HCT116 (cell line): ENCODE results near the gene SEMA6A. TPM values are rescaled to one million over a fixed set of nuclear protein-coding genes. Genes with fewer than 3 reads are reported as not detected.

Experiments
- ATAC-seq: fragments of 200-7000 bp; cut with Tn5 transposase; 2 replicates; pipeline ENCODE4 v1.9.1; 2020; ENCODE audit warnings: mild to moderate bottlenecking, moderate library complexity
- BruUV-seq: library from RNA; stranded (reverse); fragments of 400-500 nt; replicated peaks from 2 replicates; lab custom pipeline; 2021; lab: Mats Ljungman, UMichigan
- CTCF ChIA-PET: fragments of 300-600 bp; sonication (Branson Sonifier 250); formaldehyde crosslinking; loops from one replicate; lab custom pipeline; 2021; ENCODE audit warnings: antibody characterized with exemption; lab: Charles Lee
- POLR2A ChIA-PET: fragments of 300-600, 350-600 bp; sonication (Branson Sonifier 250); formaldehyde crosslinking; loops from one replicate; lab custom pipeline; 2021; ENCODE audit warnings: antibody characterized with exemption; lab: Charles Lee
- RAD21 ChIA-PET, 2 experiments: fragments of 300-600 bp; sonication (Branson Sonifier 250); formaldehyde crosslinking; loops; one replicate each; lab custom pipeline; 2023; ENCODE audit warnings: low total read pairs in 2 of 2; ENCODE audit not compliant: uncharacterized antibody in 2 of 2, unreplicated experiment in 2 of 2, low non-redundant PET in 1 of 2; lab: Charles Lee
- DNase-seq: peaks from one replicate; pipeline ENCODE4 v3.0.0-alpha.2; 2010; ENCODE audit warnings: low read depth, low spot score
- H2AFZ ChIP-seq: fragments of 200-600 bp; shearing (Covaris generic), sonication (generic); 2 replicates; pipeline ENCODE4 v1.6.1; 2017; ENCODE audit warnings: low read depth, mixed run types, mixed read lengths, antibody characterized with exemption, low read length; ENCODE audit not compliant: poor library complexity, severe bottlenecking
- H3K27ac ChIP-seq: 2 replicates; pipeline ENCODE4 v1.5.1; 2012; ENCODE audit warnings: low read depth, low read length
- H3K27me3 ChIP-seq: fragments of 200-600 bp; sonication (generic); 2 replicates; pipeline ENCODE4 v1.6.1; 2016; ENCODE audit warnings: mixed run types, low read length, mixed read lengths; ENCODE audit not compliant: insufficient read depth
- H3K36me3 ChIP-seq, 2 experiments: fragments of 200-500 bp in 1 of 2; fragments of 200-600 bp in 1 of 2; sonication (Bioruptor generic) in 1 of 2; sonication (generic) in 1 of 2; 2 replicates each; pipeline versions ENCODE4 v1.5.1 to v1.6.1; 2014 to 2016; ENCODE audit warnings: low read length in 2 of 2, inconsistent platforms in 1 of 2, mixed read lengths in 1 of 2, mixed run types in 1 of 2; ENCODE audit not compliant: insufficient read depth in 2 of 2, control insufficient read depth in 1 of 2
- H3K4me1 ChIP-seq, 2 experiments: fragments of 200-600 bp in 1 of 2; sonication (generic) in 1 of 2; 2 replicates each; pipeline versions ENCODE4 v1.5.1 to v1.6.1; 2012 to 2017; ENCODE audit warnings: low read length in 2 of 2, inconsistent platforms in 1 of 2, mild to moderate bottlenecking in 1 of 2, mixed read lengths in 1 of 2, mixed run types in 1 of 2, moderate library complexity in 1 of 2; ENCODE audit not compliant: insufficient read depth in 2 of 2, control insufficient read depth in 1 of 2
- H3K4me2 ChIP-seq: fragments of 200-600 bp; sonication (generic); 2 replicates; pipeline ENCODE4 v1.6.1; 2017; ENCODE audit warnings: mixed run types, low read length, mixed read lengths
- H3K4me3 ChIP-seq, 2 experiments: fragments of 200-600 bp in 1 of 2; sonication (generic) in 1 of 2; replicated peaks in 1 of 2; 2 replicates each; pipeline ENCODE4 v1.5.1; 2011 to 2016; ENCODE audit warnings: low read length in 2 of 2, control low read depth in 1 of 2, low read depth in 1 of 2, mild to moderate bottlenecking in 1 of 2, mixed read lengths in 1 of 2, mixed run types in 1 of 2
- H3K79me2 ChIP-seq: fragments of 200-600 bp; sonication (generic); 2 replicates; pipeline ENCODE4 v1.6.1; 2017; ENCODE audit warnings: mild to moderate bottlenecking, mixed run types, low read length, moderate library complexity, mixed read lengths; ENCODE audit not compliant: insufficient read depth
- H3K9ac ChIP-seq: fragments of 200-600 bp; sonication (generic); 2 replicates; pipeline ENCODE4 v1.6.1; 2016; ENCODE audit warnings: low read length, mixed read lengths
- H3K9me2 ChIP-seq: fragments of 200-600 bp; sonication (generic), shearing (Covaris generic); 2 replicates; pipeline ENCODE4 v1.6.1; 2017; ENCODE audit warnings: mixed run types, mild to moderate bottlenecking, moderate library complexity; ENCODE audit not compliant: insufficient read depth
- H3K9me3 ChIP-seq, 2 experiments: fragments of 200-500 bp in 1 of 2; fragments of 200-600 bp in 1 of 2; sonication (Bioruptor generic) in 1 of 2; sonication (generic) in 1 of 2; 2 replicates each; pipeline ENCODE4 v1.6.1; 2014 to 2017; ENCODE audit warnings: low read length in 2 of 2, mixed read lengths in 2 of 2, inconsistent platforms in 1 of 2, low read depth in 1 of 2, mild to moderate bottlenecking in 1 of 2, mixed run types in 1 of 2, moderate library complexity in 1 of 2; ENCODE audit not compliant: control insufficient read depth in 1 of 2, insufficient read depth in 1 of 2
- H4K20me1 ChIP-seq: fragments of 200-600 bp; sonication (generic), shearing (Covaris generic); 2 replicates; pipeline ENCODE4 v1.6.1; 2017; ENCODE audit warnings: mixed run types, mild to moderate bottlenecking, moderate library complexity; ENCODE audit not compliant: insufficient read depth
- CEBPB ChIP-seq: IDR thresholded peaks from 2 replicates; pipeline ENCODE4 v1.6.1; 2012; ENCODE audit warnings: low read depth
- CTCF ChIP-seq, 3 experiments: fragments of 200-600 bp in 1 of 3; sonication (generic) in 1 of 3; IDR thresholded peaks in 2 of 3; conservative IDR thresholded peaks in 1 of 3; 2 replicates each; pipeline ENCODE4 v1.5.1; 2012 to 2017; ENCODE audit warnings: low read depth in 2 of 3, low read length in 2 of 3, antibody characterized with exemption in 1 of 3, borderline replicate concordance in 1 of 3, control low read depth in 1 of 3, mild to moderate bottlenecking in 1 of 3, mixed read lengths in 1 of 3, mixed run types in 1 of 3, moderate library complexity in 1 of 3; ENCODE audit not compliant: insufficient read depth in 1 of 3
- JUND ChIP-seq: IDR thresholded peaks from 2 replicates; pipeline ENCODE4 v1.6.1; 2012
- POLR2A ChIP-seq: IDR thresholded peaks from 2 replicates; pipeline ENCODE4 v1.7.0; 2011; ENCODE audit warnings: borderline replicate concordance; ENCODE audit not compliant: insufficient read depth, insufficient read length; ENCODE audit errors: extremely low read depth
- POLR2AphosphoS5 ChIP-seq: IDR thresholded peaks from 2 replicates; pipeline ENCODE4 v1.6.1; 2011; ENCODE audit warnings: mild to moderate bottlenecking, low read depth, low read length, moderate library complexity
- RAD21 ChIP-seq: IDR thresholded peaks from 2 replicates; pipeline ENCODE4 v1.6.1; 2012; ENCODE audit warnings: low read depth, mild to moderate bottlenecking
- SIN3A ChIP-seq: IDR thresholded peaks from 2 replicates; pipeline ENCODE4 v1.6.1; 2012; ENCODE audit warnings: low read depth
- SP1 ChIP-seq: IDR thresholded peaks from 2 replicates; pipeline ENCODE4 v1.6.1; 2012; ENCODE audit warnings: low read depth
- SRF ChIP-seq: IDR thresholded peaks from 2 replicates; pipeline ENCODE4 v1.6.1; 2012; ENCODE audit warnings: low read depth
- YY1 ChIP-seq: IDR thresholded peaks from 2 replicates; pipeline ENCODE4 v1.6.1; 2011; ENCODE audit warnings: low read length, low read depth, moderate library complexity, mild to moderate bottlenecking; ENCODE audit not compliant: insufficient replicate concordance; ENCODE audit errors: extremely low read depth
- ZFX ChIP-seq: fragments of 450-650 bp; IDR thresholded peaks from 2 replicates; pipeline ENCODE4 v1.6.1; 2017
- ZNF274 ChIP-seq: fragments of 200-500 bp; sonication (Bioruptor generic); IDR thresholded peaks from 2 replicates; pipeline ENCODE4 v1.6.1; 2014; ENCODE audit warnings: mild to moderate bottlenecking, low read depth, low read length, inconsistent platforms
- intact Hi-C: fragments of 100-400 bp; cut with micrococcal nuclease; formaldehyde crosslinking; loops from 2 replicates; pipeline ENCODE4 v1.10.0; 2022
- total RNA-seq: library from RNA; stranded (reverse); gene quantifications from one replicate; pipeline ENCODE4 v1.2.1, GENCODE V29; 2021; ENCODE audit not compliant: unreplicated experiment
- TF ChIP-seq, protein P1 (sequence below): IDR thresholded peaks from 2 replicates; pipeline ENCODE4 v1.6.1; 2012; ENCODE audit warnings: low read depth

SEMA6A gene
- total RNA-seq, 1 experiment from 2014 or later, result 6.7 TPM

DNA sequence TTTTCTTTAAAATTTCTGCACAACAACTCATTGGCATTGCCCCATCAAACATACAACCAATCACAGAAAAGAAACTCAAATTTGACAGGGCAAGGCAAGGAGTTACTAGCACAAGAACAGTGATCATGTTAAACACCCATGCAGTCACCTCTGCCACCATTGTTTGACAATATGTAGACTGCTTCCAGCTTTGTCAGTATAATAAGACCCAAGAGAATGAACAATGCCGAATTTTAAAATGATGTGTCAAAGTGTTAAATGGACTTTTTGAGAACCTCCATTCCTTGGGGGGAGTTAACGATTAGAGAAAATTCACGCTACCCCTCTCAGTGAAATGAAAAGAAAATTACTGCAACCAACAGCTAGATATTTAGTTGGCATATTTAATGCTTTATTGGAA, 109.2 kb downstream of the SEMA6A start:
- Histone ChIP-seq H3K9me2 (no peaks in the 10 kb centered on the region), H3K27ac (no peak overlapping the region), H3K27me3 (no peaks in the 10 kb centered on the region), H3K9ac (no peak overlapping the region), H3K9me3 (no peaks in the 10 kb centered on the region), H3K79me2 (no peaks in the 10 kb centered on the region), H4K20me1 (no peaks in the 10 kb centered on the region), H3K36me3 (no peaks in the 10 kb centered on the region), H2AFZ (no peak overlapping the region), H3K4me3 (no peak overlapping the region), H3K4me1 (no peaks in the 10 kb centered on the region), H3K4me2 (no peak overlapping the region)
- CTCF ChIA-PET, result no interaction called here
- ATAC-seq (no peak), DNase-seq (no peak)
- POLR2A ChIA-PET, result no interaction called here
- RAD21 ChIA-PET, result no interaction called here
- no peak for TF ChIP-seq POLR2A
- TF ChIP-seq ZNF274, result no peak
- no peak for TF ChIP-seq POLR2AphosphoS5
- no peak for TF ChIP-seq JUND
- no peak for TF ChIP-seq RAD21
- no peak for TF ChIP-seq CTCF (IDR thresholded peaks at IDR 0.05 in 2 of 3, conservative IDR thresholded peaks at IDR 0.05 in 1 of 3; ENCODE audit: borderline replicate concordance in 1 of 3, insufficient read depth in 1 of 3, low read depth in 2 of 3, low read length in 2 of 3)
- no peak for TF ChIP-seq CEBPB
- TF ChIP-seq YY1, result no peak
- no peak for TF ChIP-seq SIN3A
- TF ChIP-seq SRF, result no peak
- TF ChIP-seq, protein P1, sequence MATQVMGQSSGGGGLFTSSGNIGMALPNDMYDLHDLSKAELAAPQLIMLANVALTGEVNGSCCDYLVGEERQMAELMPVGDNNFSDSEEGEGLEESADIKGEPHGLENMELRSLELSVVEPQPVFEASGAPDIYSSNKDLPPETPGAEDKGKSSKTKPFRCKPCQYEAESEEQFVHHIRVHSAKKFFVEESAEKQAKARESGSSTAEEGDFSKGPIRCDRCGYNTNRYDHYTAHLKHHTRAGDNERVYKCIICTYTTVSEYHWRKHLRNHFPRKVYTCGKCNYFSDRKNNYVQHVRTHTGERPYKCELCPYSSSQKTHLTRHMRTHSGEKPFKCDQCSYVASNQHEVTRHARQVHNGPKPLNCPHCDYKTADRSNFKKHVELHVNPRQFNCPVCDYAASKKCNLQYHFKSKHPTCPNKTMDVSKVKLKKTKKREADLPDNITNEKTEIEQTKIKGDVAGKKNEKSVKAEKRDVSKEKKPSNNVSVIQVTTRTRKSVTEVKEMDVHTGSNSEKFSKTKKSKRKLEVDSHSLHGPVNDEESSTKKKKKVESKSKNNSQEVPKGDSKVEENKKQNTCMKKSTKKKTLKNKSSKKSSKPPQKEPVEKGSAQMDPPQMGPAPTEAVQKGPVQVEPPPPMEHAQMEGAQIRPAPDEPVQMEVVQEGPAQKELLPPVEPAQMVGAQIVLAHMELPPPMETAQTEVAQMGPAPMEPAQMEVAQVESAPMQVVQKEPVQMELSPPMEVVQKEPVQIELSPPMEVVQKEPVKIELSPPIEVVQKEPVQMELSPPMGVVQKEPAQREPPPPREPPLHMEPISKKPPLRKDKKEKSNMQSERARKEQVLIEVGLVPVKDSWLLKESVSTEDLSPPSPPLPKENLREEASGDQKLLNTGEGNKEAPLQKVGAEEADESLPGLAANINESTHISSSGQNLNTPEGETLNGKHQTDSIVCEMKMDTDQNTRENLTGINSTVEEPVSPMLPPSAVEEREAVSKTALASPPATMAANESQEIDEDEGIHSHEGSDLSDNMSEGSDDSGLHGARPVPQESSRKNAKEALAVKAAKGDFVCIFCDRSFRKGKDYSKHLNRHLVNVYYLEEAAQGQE, result no peak
- no peak for TF ChIP-seq SP1
- TF ChIP-seq ZFX, result no peak
- BruUV-seq, result no TSS peak
- intact Hi-C loops, result no loop called here
